Skeletal muscle tissue (tissue), 5 donors: Measurements from ENCODE around the gene KIR3DL3. TPM values are rescaled to one million over a fixed set of nuclear protein-coding genes. Genes with fewer than 3 reads are reported as not detected.
"Not testable (repeated sequence)": the region's sequence is repeated elsewhere in the genome, so short reads cannot be mapped to it uniquely, and the experiment has no call there.

Experiments used
- H3K27ac ChIP-seq: one replicate; pipeline ENCODE4 v1.7.0; 2013; ENCODE audit warnings: mild to moderate bottlenecking, low read depth, low read length, inconsistent platforms
- H3K27me3 ChIP-seq, 3 donors: one replicate each; pipeline ENCODE4 v1.7.0; 2013; ENCODE audit warnings: low read length in 3 of 3; ENCODE audit not compliant: control insufficient read depth in 3 of 3, insufficient read depth in 3 of 3
- H3K36me3 ChIP-seq, 3 donors: one replicate each; pipeline ENCODE4 v1.7.0; 2013; ENCODE audit warnings: low read length in 3 of 3; ENCODE audit not compliant: control insufficient read depth in 3 of 3, insufficient read depth in 3 of 3
- H3K4me1 ChIP-seq, 3 donors: one replicate each; pipeline ENCODE4 v1.7.0; 2013; ENCODE audit warnings: low read length in 3 of 3, mild to moderate bottlenecking in 3 of 3; ENCODE audit not compliant: control insufficient read depth in 3 of 3, insufficient read depth in 3 of 3
- H3K4me3 ChIP-seq, 3 donors: one replicate each; pipeline ENCODE4 v1.7.0; 2013; ENCODE audit warnings: low read length in 3 of 3
- H3K9ac ChIP-seq, 3 donors: one replicate each; pipeline ENCODE4 v1.7.0; 2013; ENCODE audit warnings: low read length in 3 of 3, mild to moderate bottlenecking in 3 of 3, moderate library complexity in 2 of 3, low read depth in 1 of 3
- H3K9me3 ChIP-seq, 3 donors: one replicate each; pipeline ENCODE4 v1.7.0; 2013; ENCODE audit warnings: low read length in 3 of 3; ENCODE audit not compliant: control insufficient read depth in 3 of 3
- small RNA-seq: library from RNA; depleted of rRNA; stranded (forward); fragments of <200 nt; gene quantifications from one replicate; pipeline ENCODE3, GENCODE V24; 2014
- total RNA-seq: library from RNA; depleted of rRNA; stranded (reverse); fragments of >200 nt; gene quantifications from one replicate; pipeline ENCODE4 v1.2.3, GENCODE V29; 2014
- donor health status: Osteomylitis.

The KIR3DL3 gene
- total RNA-seq, 1 donor from 2014 or later: not detected

- not testable (repeated sequence) for H3K9me3 ChIP-seq, H3K4me3 ChIP-seq, H3K27me3 ChIP-seq, H3K9ac ChIP-seq, H3K4me1 ChIP-seq, H3K27ac ChIP-seq, H3K36me3 ChIP-seq
Observed at GRCh38 chr19:54777851-54778250, 53.6 kb downstream of the KIR3DL3 start.

GRCh38 chr19:54778896-54779295 is 54.7 kb downstream of the KIR3DL3 start:
- not testable (repeated sequence) for H3K9me3 ChIP-seq, H3K4me1 ChIP-seq, H3K27ac ChIP-seq, H3K9ac ChIP-seq, H3K27me3 ChIP-seq, H3K36me3 ChIP-seq, H3K4me3 ChIP-seq

GRCh38 chr19:54782916-54783315 is 58.7 kb downstream of the KIR3DL3 start:
- not testable (repeated sequence) for H3K9me3 ChIP-seq, H3K27me3 ChIP-seq, H3K4me3 ChIP-seq, H3K27ac ChIP-seq, H3K9ac ChIP-seq, H3K36me3 ChIP-seq, H3K4me1 ChIP-seq

Small RNA genes lying within 50 kb of the gene (small RNA-seq; reads per million reads assigned to genes)
- gene AC245128.2 (not detected), gene KIR3DP1 (not detected)

Other genes starting within 250 kb of the KIR3DL3 start
- gene LAIR2, start 221.6 kb upstream of the KIR3DL3 start, total RNA-seq: not detected
- gene LILRA2, start 150.7 kb upstream of the KIR3DL3 start, total RNA-seq: 1.0 TPM
- not detected for gene LILRA1, start 130.8 kb upstream of the KIR3DL3 start, total RNA-seq
- gene LILRB1, start 94.0 kb upstream of the KIR3DL3 start, total RNA-seq: 1.0 TPM
- gene LILRB4, start 61.5 kb upstream of the KIR3DL3 start, total RNA-seq: 0.52 TPM
- not detected for gene KIR2DL3, start 14.1 kb downstream of the KIR3DL3 start, total RNA-seq
- gene KIR2DL1, start 45.4 kb downstream of the KIR3DL3 start, total RNA-seq: not detected
- gene KIR2DL4, start 79.2 kb downstream of the KIR3DL3 start, total RNA-seq: not detected
- gene KIR3DL1, start 92.0 kb downstream of the KIR3DL3 start, total RNA-seq: not detected
- gene KIR2DS4, start 108.2 kb downstream of the KIR3DL3 start, total RNA-seq: not detected
- gene KIR3DL2, start 126.0 kb downstream of the KIR3DL3 start, total RNA-seq: not detected
- gene FCAR, start 149.8 kb downstream of the KIR3DL3 start, total RNA-seq: 1.0 TPM
- gene NCR1, start 181.7 kb downstream of the KIR3DL3 start, total RNA-seq: not detected
- not detected for gene NLRP7, start 223.1 kb downstream of the KIR3DL3 start, total RNA-seq
- 3.7 TPM for gene NLRP2, start 241.9 kb downstream of the KIR3DL3 start, total RNA-seq